Measurements from ENCODE around the gene RSRC1. TPM values are rescaled to one million over a fixed set of nuclear protein-coding genes. Genes with fewer than 3 reads are reported as not detected.

The RSRC1 gene
- total RNA-seq, 1 experiment from 2014 or later, result 37.9 TPM

GRCh38 chr3:158456114-158456513 lies 346.2 kb downstream of the RSRC1 start:
- H3K9ac ChIP-seq (ENCODE audit: extremely low read depth, insufficient read length, low read length), result no peak overlapping the region
- H3K36me3 Mint-ChIP-seq (ENCODE audit: insufficient read depth in 1 of 3, low read depth in 3 of 3), result no peaks in the 10 kb centered on the region
- no peaks in the 10 kb centered on the region for H3K27me3 Mint-ChIP-seq (ENCODE audit: low read depth)
- H4K8ac ChIP-seq (replicated peaks; ENCODE audit: insufficient read length, low read depth, low read length), result no peak overlapping the region
- H3K9me3 Mint-ChIP-seq, result no peaks in the 10 kb centered on the region
- H3K14ac ChIP-seq (ENCODE audit: insufficient read depth, low read length), result no peak overlapping the region
- no peaks in the 10 kb centered on the region for H3K23me2 ChIP-seq (ENCODE audit: insufficient read length, low read depth, low read length, poor library complexity, severe bottlenecking)
- WGBS (ENCODE audit: extremely low coverage, insufficient read length, low lambda C conversion rate), result no CpG with 5 or more reads among the region's 3 CpGs
- no peak overlapping the region for H2AFZ ChIP-seq (ENCODE audit: low read length)
- no peak overlapping the region for H4K5ac ChIP-seq (ENCODE audit: insufficient read length, low read depth, low read length)
- H4K20me1 ChIP-seq (ENCODE audit: control insufficient read depth, insufficient read depth, insufficient read length), result no peaks in the 10 kb centered on the region
- no peak overlapping the region for H3T11ph ChIP-seq (ENCODE audit: low read length)
- H3K4me1 Mint-ChIP-seq, result peaks cover 4 to 5% of the 10 kb centered on the region in 2 experiments; a peak in 2 of 4 replicates
- H2AK5ac ChIP-seq (ENCODE audit: insufficient read length, low read length), result no peak overlapping the region
- H3K27ac Mint-ChIP-seq, result 0 out of 7 replicates have a peak overlapping the region, but pooled peaks of 1 of the 3 experiments have one; percentile 28
- H3K79me1 ChIP-seq (ENCODE audit: insufficient read depth, low read depth, low read length, poor library complexity, severe bottlenecking), result no peaks in the 10 kb centered on the region
- H3K23ac ChIP-seq (ENCODE audit: insufficient read length, low read depth, low read length), result no peak overlapping the region
- no peak overlapping the region for H2BK5ac ChIP-seq (ENCODE audit: insufficient read length, low read length)
- no peak overlapping the region for H3K4me3 Mint-ChIP-seq
- no peak for DNase-seq
- no peak overlapping the region for H3K27ac ChIP-seq (ENCODE audit: insufficient read length, low read depth, low read length)
- H2BK15ac ChIP-seq (ENCODE audit: low read depth, low read length), result no peak overlapping the region
- H3K27me3 ChIP-seq (ENCODE audit: insufficient read depth, low read length), result no peaks in the 10 kb centered on the region
- no peak overlapping the region for H3K4me2 ChIP-seq (ENCODE audit: insufficient read depth, insufficient read length, low read length)
- H2BK12ac ChIP-seq (ENCODE audit: insufficient read length, low read depth, low read length), result no peak overlapping the region
- TF ChIP-seq CTCF (conservative IDR thresholded peaks at IDR 0.05), result no peak
- no peak overlapping the region for H3K56ac ChIP-seq (ENCODE audit: insufficient read length, low read depth, low read length)
- H3K4me1 ChIP-seq (ENCODE audit: insufficient read depth, low read length), result no peaks in the 10 kb centered on the region; the same call in 1 of the 2 replicates
- no peak overlapping the region for H2BK20ac ChIP-seq (ENCODE audit: low read depth, low read length, poor library complexity, severe bottlenecking)
- H3K79me2 ChIP-seq (ENCODE audit: insufficient read depth, low read length), result no peaks in the 10 kb centered on the region
- no peak overlapping the region for H3K4ac ChIP-seq (ENCODE audit: low read depth, low read length)
- no peak overlapping the region for H4K91ac ChIP-seq (ENCODE audit: insufficient read length, low read depth, low read length)
- no peaks in the 10 kb centered on the region for H3K9me3 ChIP-seq (ENCODE audit: control insufficient read depth, low read depth, low read length)
- H3K18ac ChIP-seq (ENCODE audit: insufficient read length, low read depth, low read length), result no peak overlapping the region
- H2BK120ac ChIP-seq (ENCODE audit: low read depth, low read length, poor library complexity, severe bottlenecking), result no peak overlapping the region
